NOMO-1 treated with DMSO at 0.1 percent for 48 hours (cell line): ENCODE results near the gene SLC15A1.
"Not testable (repeated sequence)": the region's sequence is repeated elsewhere in the genome, so short reads cannot be mapped to it uniquely, and the experiment has no call there.

Source experiments
- DNase-seq: peaks from one replicate; lab custom pipeline; 2025; ENCODE audit not compliant: unreplicated experiment; lab: John Stamatoyannopoulos, UW

SLC15A1 gene

GRCh38 chr13:98664510-98664909 is 88.0 kb downstream of the SLC15A1 start:
- no peak for DNase-seq

GRCh38 chr13:98664047-98664446 is 88.4 kb downstream of the SLC15A1 start:
- DNase-seq: no peak

- DNase-seq: no peak
Observed at GRCh38 chr13:98658131-98658530, 94.3 kb downstream of the SLC15A1 start.

GRCh38 chr13:98657506-98658085 is 94.9 kb downstream of the SLC15A1 start:
- DNase-seq: no peak

GRCh38 chr13:98656223-98656622 is 96.2 kb downstream of the SLC15A1 start:
- DNase-seq: no peak

GRCh38 chr13:98653463-98653985 is 98.9 kb downstream of the SLC15A1 start:
- DNase-seq: peak; percentile 39

- DNase-seq: no peak
Observed at GRCh38 chr13:98652721-98653462, 99.6 kb downstream of the SLC15A1 start.

- DNase-seq: no peak
Observed at GRCh38 chr13:98652276-98652675, 100.2 kb downstream of the SLC15A1 start.

GRCh38 chr13:98651744-98652143 is 100.7 kb downstream of the SLC15A1 start:
- DNase-seq: no peak

- DNase-seq: peak; percentile 85
Observed at GRCh38 chr13:98650396-98651107, 101.9 kb downstream of the SLC15A1 start.

- no peak for DNase-seq
Observed at GRCh38 chr13:98649861-98650260, 102.6 kb downstream of the SLC15A1 start.

- no peak for DNase-seq
Observed at GRCh38 chr13:98648686-98649085, 103.8 kb downstream of the SLC15A1 start.

- no peak for DNase-seq
Observed at GRCh38 chr13:98648141-98648540, 104.3 kb downstream of the SLC15A1 start.

- DNase-seq: no peak
Observed at GRCh38 chr13:98647121-98647520, 105.4 kb downstream of the SLC15A1 start.

GRCh38 chr13:98643479-98643878 is 109.0 kb downstream of the SLC15A1 start:
- DNase-seq: no peak

- no peak for DNase-seq
Observed at GRCh38 chr13:98641075-98641474, 111.4 kb downstream of the SLC15A1 start.

GRCh38 chr13:98639785-98640184 is 112.7 kb downstream of the SLC15A1 start:
- DNase-seq: not testable (repeated sequence)

GRCh38 chr13:98638352-98638751 is 114.1 kb downstream of the SLC15A1 start:
- DNase-seq: not testable (repeated sequence)
